HG02571 (cell line): ENCODE measurements around the gene SF3B2.
"Not testable (repeated sequence)": the region's sequence is repeated elsewhere in the genome, so short reads cannot be mapped to it uniquely, and the experiment has no call there.

ENCODE experiments used
- ATAC-seq: cut with Tn5 transposase; IDR thresholded peaks from one replicate; pipeline ENCODE4 v1.9.1; 2021; ENCODE audit warnings: mild to moderate bottlenecking, moderate library complexity; ENCODE audit not compliant: unreplicated experiment

The SF3B2 gene

GRCh38 chr11:66016793-66017177 lies 35.4 kb upstream of the SF3B2 start:
- no peak for ATAC-seq

GRCh38 chr11:66017321-66017720 lies 34.8 kb upstream of the SF3B2 start:
- no peak for ATAC-seq

GRCh38 chr11:66020212-66020611 lies 32.0 kb upstream of the SF3B2 start:
- ATAC-seq: no peak

- no peak for ATAC-seq
Measured at GRCh38 chr11:66020618-66021357, 31.4 kb upstream of the SF3B2 start.

GRCh38 chr11:66022401-66023185 lies 29.6 kb upstream of the SF3B2 start:
- ATAC-seq: no peak

GRCh38 chr11:66023186-66023440 lies 29.1 kb upstream of the SF3B2 start:
- not testable (repeated sequence) for ATAC-seq

- no peak for ATAC-seq
Measured at GRCh38 chr11:66026017-66026529, 26.1 kb upstream of the SF3B2 start, which contains the start of gene CATSPER1. Gene CATSPER1, minus strand, starts transcription at chr11:66026479. Its CDS starts 100 bp downstream, at chr11:66026379.

- no peak for ATAC-seq
Measured at GRCh38 chr11:66032957-66033735, 19.0 kb upstream of the SF3B2 start.

- no peak for ATAC-seq
Measured at GRCh38 chr11:66035653-66036333, 16.4 kb upstream of the SF3B2 start.

GRCh38 chr11:66036334-66036710 lies 15.8 kb upstream of the SF3B2 start:
- no peak for ATAC-seq

GRCh38 chr11:66037327-66037726 lies 14.8 kb upstream of the SF3B2 start:
- no peak for ATAC-seq

GRCh38 chr11:66039765-66040164 lies 12.4 kb upstream of the SF3B2 start:
- no peak for ATAC-seq

- ATAC-seq: no peak
Measured at GRCh38 chr11:66042227-66042995, 9.8 kb upstream of the SF3B2 start.

GRCh38 chr11:66042996-66043906 lies 8.9 kb upstream of the SF3B2 start:
- no peak for ATAC-seq

GRCh38 chr11:66044757-66045156 lies 7.4 kb upstream of the SF3B2 start:
- no peak for ATAC-seq

- ATAC-seq: peak; percentile 53
Measured at GRCh38 chr11:66045177-66045639, 7.0 kb upstream of the SF3B2 start.

GRCh38 chr11:66046901-66047300 lies 5.3 kb upstream of the SF3B2 start:
- ATAC-seq: no peak

- no peak for ATAC-seq
Measured at GRCh38 chr11:66047541-66048365, 4.4 kb upstream of the SF3B2 start.
